HL-60/S4 treated with phorbol 12-myristate 13-acetate at 8.2 ng/mL for 4 days and 3 days (cell line): ENCODE measurements around the gene IRAG1.

Source experiments
- in situ Hi-C: fragments of 300-500 bp; cut with MboI; formaldehyde crosslinking; loops from 2 replicates; pipeline ENCODE4 v1.15.0; 2022; ENCODE audit warnings: low sequenced_read_pairs

IRAG1 gene

DNA sequence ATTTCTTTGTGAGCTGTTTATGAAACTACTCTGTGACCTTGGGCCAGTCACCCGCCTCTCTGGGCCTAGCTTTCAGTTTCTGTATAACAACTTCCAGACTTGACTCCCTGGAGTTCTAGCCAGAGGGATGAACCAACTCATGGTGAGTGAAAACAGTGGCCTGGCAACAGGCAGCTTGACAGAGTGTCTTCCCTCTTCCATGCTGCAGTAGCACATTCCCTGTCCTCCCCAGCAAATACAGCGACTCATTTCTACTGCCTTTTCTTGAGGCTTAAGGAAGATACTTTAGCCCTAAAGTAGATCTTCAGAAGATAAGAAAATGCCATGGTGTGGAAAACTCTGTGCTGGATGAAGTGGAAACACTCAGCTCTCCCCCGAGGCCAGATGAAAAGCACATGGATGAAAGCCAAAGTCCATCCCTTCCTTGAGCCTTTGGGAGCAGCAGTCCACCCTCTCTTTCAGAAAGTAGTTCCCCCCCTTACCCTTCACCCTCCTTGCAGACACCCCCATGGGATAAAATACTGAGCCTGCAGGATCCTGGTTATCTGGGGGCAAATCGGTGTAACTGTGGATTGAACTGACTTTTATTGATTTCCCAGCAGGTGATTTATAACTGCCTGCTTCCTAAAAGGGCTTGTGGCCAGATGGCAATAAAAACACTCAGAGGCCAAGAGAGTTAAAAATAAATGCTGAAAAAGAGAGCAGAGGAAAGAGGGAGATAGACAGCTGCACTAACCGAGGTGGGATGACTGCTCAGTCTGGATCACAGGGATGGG is 24.1 kb downstream of the IRAG1 start:
- in situ Hi-C loops, result no loop called here

DNA sequence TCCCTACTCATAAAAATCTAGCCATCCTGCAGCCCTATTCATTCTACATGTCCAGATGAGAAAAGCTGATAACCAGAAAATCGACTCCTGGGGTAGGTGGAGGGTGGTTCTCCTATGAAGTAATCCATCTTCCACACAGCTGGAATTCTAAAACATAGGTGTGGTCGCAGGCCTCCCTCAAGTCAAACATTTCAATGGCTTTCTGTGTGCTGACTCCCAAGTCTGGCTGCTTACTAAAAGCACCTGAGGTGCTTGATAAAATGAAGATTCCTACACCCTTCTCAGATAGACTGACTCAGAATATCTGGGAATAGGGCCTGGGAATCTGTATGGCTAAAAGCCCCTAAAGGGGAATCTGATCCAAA is 26.1 kb downstream of the IRAG1 start:
- in situ Hi-C loops, result no loop called here

DNA sequence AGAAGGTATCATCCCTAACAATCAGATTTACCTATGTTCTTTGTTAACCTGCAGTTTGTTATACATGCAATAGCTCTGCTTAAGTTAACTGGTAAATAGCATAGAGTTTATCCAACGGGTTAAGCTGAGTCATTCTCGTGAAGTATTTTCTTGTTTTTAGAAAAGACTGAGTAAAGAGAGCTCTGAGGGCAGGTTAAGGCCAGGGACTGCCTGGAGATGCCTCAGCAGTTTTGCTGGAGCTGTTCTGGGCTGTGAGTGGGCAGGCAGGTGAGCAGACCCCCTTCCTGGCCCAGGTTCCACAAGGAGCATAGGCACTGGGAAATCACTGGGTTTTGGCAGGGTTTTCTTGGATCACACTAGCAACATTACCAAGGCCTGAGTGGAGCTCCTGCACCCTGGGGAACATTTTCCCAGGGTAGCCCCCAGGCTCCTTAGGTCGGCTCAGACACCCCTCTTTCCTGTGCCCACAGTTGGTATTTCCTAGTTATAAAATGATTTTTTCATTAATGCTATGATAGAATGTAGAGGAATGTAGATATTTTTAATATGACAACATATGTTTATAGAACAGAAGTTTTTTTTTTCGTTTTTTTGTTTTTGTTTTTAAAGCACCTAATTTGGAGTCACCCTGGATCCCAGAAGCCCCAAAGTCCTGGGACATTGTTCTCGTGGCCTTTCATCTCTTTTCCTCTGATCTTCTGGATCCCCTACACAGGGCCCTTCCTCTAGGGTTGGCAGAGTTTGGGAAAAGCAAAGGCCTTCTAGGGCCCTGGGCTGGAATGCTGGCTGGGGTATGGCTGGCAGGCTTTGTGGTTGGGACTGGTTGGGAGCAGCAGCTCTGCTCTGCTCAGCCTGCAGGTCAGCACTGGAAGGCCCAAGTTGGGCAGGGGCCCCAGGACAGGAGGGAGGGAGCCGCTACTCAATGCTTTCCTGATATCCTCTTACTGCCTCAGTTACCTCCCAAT is 26.7 kb downstream of the IRAG1 start:
- in situ Hi-C loops, result no loop called here

DNA sequence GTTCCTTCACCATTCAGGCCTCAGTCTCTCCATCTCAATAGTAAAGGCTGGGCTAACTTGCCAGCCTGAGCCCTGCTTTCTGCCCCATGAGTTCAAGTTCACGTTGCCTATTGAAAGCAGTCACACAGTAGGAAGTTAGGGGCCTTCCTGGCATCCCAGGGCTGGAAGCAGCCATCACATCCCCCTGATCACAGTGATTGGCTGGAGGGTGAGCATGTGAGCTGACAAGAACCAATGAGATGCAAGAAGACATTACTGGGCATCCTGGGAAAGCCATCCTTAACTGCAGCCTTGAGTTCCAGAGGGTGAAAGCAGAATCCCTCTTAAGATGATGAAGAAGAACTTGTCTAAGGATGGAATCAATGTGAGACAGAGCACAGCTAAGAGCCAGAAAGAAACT is 29.1 kb downstream of the IRAG1 start:
- in situ Hi-C loops, result no loop called here

DNA sequence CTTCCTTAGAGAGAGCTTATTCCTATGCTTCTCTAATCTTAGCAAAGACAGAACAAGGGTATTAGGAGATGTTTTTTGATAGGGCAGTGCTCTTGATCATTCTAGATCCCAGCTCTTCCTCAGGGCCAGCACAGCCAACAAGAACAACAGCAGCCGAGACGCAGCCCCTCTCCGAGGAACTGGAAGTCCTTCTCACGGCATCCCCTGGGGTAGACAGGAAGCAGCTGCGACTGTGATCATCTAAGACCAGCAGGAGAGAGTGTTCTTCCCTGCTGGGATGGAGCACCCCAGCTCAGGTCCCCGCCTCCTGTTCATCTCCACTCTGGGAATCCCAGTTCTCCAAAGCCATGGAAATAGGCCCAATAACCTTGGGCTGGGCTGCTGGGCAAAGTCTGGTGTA is 29.6 kb downstream of the IRAG1 start:
- in situ Hi-C loops, result no loop called here

DNA sequence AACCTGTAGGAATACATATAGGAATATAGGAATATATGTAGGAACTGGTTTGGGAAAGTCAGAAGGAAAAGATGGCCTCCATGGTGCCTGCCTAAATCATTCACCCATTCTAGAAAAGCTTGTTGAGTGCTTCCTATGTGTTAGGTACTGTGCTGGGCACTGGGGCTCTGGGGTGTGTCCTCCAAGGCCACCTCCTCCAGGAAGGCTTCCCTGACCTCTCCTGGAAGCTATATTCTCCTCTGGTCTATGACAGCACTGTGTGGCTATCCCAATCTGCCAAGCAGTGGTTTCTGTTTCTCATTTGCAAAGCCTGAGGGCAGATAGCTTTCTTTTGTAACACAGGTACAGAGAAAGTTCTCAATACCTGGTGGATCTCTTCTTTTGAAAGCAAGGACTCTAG is 30.2 kb downstream of the IRAG1 start:
- in situ Hi-C loops, result no loop called here

DNA sequence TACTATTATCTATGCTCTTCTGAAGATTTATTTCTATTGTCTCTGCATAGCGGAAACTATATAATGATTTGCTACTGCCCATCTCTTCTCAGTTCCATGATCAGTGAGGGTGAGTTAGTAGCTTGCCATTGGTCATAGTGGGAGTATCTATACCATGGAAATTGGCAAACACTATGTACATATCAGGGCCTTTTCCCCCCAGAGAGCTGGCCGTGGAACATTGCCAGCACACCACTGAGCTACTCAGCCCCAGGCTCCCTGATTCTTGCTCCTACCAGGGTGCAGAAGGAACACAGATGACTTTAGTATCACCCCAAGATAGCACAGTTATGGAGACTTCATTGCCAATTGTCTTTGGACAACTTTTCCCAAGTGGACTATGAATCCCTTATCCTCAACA is 33.2 kb downstream of the IRAG1 start:
- in situ Hi-C loops, result no loop called here

DNA sequence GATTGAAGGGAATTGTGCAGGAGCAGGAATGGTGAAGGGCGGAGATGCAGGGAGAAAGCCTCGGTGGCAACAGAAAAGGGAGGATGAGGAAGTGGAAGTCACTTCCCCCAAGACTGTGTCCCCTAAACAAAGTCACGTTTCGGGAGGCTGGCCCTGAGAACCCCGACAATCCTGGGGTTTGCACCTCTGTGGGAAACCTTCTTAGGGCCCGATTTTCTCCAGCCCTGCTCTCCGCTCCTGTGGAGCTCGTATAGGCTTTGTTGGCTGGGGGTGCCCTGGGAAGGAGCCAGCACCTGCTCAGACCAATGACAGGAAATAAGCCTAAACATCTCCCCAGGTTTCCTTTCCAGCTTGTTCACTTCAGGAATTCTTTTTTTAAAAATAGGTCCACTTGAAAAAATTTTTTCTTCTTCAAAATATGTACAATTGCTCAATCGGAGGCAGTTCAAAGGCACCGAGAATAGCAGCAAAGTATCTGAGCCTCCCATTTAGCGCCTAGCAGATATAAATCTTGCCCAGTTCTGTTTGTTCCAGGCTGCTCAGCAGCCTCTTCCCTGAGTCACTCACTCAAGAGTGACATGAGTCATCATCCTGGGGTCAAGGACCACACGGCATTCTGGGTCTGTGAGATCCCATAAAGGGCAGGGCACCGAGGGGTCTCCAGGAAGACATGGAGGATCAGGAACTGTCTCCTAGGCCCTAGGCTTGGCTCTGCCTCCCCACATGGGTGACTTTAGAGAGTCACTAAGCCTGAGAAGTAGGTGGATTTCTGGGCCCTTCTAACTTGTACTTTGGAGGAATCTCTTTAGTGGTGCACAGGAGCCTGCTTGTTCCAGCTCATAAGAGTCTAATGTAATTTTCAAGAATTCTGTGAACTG is 34.0 kb downstream of the IRAG1 start:
- in situ Hi-C loops, result no loop called here

DNA sequence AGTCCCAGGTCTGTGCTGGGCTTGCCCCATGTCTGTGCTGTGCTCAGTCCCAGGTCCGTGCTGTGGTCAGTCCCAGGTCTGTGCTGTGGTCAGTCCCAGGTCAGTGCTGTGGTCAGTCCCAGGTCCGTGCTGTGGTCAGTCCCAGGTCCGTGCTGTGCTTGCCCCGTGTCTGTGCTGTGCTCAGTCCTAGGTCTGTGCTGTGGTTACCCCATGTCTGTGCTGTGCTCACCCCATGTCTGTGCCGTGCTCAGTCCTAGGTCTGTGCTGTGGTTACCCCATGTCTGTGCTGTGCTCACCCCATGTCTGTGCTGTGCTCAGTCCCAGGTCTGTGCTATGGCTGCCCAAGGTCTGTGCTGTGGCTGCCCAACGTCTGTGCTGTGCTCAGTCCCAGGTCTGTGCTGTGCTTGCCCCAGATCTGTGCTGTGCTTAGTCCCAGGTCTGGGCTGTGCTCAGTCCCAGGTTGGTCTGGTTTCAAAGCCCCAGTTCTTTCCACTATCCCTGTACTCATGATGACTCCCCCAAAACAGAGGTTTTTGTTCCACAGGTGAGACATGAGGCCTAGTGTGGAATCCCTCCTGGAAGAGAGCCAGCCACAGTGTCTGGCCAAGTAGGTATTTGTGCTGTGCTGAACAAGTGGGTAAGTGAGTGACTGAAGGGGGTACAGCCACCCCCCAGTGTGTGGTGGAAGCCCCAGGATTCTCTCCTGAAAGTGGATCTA is 34.8 kb downstream of the IRAG1 start:
- in situ Hi-C loops, result no loop called here

DNA sequence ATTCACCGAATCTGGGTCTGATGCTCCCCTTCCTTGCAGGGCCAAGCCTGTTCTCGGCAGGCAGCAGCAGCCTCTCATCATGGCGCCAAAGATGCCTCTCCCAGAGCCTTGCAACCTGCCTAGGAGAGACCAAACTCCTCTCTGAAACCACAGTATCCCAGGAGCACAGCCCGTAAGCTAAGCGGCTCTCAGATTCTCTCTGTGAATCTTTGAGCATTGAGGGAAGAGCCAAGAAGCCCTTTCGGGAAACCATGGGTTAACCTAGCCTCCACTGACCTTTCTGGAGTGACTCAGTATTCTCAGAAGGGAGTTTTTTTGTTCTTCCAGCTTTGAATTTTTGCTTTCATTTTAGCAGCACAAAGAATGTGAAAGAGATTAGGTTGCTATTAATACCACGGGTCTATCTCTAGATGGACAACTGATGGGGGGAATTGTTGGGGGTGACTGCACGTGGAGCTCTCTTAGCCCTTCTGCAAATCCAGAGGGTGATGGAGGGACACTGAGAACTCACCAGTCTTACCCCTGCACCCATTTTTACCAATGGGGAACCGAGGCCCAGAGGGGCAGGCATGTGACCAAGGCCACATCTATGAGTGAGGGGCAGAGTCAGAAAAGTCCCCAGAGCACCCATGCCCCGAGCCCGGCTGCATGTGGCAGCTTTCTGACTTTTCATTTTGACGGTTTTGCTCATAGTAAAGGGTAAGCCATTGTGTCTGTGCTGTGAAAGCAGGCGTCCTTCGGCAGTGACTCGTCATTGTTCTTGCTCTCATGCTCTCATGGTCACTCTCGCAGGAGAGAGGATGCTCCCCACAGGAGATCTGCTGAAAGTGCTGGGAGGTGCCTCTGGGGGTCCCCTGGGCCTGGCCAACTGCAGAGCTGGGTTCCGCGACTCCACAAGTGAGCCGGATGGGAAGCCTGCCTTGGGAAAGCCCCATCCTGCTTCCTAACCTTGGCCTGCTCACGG is 36.0 kb downstream of the IRAG1 start:
- in situ Hi-C loops, result no loop called here

DNA sequence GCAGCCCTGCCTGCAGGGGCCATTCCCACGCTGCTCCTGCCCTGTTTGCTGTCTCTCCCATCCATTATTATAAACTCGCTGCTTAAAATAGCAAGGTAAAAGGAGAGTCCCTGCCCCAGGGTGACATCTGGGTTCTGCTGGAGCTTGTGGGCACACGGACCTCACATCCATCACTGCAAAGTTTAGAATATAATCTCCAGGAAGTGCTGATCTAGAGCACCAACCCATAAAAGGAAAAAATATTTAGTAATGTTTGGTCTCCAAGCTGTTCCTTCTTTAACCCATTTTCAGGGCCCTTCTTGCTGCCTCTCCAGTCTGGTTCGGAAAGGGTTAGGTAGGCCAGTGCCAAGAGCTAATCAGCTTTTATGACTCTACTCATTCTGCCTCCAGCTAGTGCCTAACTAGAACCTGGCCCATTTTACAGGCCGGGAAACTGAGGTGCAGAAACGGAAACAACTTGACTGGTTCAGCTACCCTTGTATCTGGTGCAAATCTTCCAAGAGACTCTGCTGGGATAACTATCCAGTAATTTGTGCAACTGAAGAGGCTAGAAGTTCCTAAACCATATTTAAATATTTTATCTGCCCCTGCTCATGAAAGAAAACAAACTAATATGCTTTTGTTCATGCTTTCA is 37.5 kb downstream of the IRAG1 start:
- in situ Hi-C loops, result no loop called here

DNA sequence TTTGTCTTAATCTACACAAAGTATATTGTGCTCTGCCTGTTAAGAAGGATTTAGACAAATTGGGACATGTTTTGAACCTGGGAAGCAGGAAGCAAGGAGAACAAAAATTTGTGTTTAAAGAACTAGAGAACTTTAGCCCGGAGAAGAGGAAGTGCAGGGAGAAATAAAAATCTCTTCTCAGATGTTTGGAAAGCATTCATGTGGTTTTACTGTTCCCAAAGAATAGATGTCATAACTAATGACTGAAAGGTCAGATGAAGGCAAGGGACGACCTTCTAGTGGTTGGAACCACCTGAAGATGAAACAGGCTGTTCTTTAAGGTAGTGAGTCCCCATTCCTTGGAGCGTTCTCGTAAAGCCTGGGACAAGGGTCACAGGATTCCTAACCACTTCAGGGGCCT is 38.3 kb downstream of the IRAG1 start:
- in situ Hi-C loops, result no loop called here

DNA sequence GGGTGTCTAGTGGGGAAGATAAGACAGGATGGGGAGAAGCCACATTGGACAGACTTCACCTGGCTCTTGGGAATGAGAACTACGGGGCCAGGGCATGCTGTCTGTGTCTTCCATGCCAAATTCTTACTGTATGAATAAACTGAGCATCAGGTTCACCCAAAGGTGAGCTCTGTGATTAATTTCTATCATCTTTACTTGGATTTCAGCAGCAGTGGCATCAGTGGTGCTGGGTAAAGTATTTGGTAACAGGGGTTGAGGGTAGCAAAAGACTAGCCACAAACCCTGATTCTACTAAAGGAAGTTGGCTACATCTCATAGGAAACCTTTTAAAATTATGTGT is 38.8 kb downstream of the IRAG1 start:
- in situ Hi-C loops, result no loop called here

DNA sequence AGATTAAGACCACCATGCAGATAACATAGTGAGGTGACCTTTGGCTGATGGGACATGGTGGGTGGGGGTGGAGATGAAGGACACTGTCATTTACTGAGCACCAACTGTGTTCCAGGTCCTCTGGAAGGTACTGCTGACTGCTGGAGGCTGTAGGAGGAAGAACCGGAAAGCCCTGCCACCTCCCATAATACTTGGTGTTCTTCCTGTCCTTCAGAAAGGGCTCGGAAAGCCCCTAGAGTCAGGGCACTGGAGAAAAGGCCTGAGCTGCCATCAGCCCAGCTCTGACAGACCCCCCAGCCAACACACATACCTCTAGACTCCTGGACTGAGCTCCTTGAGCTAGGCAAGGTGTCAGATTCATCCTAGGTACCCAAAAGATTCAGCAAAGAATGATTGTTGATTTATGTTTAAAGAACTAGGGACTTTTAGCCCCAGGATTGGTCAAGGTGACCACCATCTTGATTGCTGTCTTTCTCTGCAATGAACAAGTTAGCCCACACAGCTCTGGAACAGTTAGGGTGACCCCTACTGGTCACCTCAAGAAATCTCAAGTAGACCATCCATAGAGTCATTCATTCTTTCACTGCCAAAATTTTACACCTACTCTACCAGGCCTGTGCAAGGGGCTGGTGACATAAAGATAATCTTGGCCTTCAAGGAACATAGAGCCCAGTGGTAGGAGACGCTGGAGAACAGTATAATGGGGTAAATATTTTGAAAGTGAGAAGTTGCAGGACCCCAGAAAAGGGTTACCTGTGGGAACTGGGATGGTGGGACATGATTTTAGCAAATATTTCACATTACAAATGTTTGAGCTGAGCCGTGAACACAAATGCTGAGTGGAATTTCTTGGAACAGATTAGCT is 39.4 kb downstream of the IRAG1 start:
- in situ Hi-C loops, result no loop called here

DNA sequence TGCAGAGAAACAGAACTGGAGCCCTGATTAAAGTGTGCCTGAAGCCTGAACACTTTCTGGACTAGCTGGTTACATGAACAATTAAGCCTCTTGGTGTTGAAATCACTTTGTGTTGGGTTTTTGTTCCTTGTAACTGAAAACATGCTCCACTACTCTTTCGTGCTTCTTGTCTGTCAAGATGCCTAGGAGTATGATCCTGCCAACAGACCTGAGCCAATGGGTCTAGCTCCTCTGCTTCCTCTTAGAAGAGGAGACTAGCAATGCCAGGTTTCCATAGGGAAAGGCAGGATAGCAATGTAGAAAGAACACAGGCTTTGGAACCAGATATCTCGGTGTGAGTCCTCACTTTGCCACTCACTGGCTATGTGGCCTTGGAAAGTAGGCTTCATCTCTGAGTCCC is 40.3 kb downstream of the IRAG1 start:
- in situ Hi-C loops, result no loop called here

DNA sequence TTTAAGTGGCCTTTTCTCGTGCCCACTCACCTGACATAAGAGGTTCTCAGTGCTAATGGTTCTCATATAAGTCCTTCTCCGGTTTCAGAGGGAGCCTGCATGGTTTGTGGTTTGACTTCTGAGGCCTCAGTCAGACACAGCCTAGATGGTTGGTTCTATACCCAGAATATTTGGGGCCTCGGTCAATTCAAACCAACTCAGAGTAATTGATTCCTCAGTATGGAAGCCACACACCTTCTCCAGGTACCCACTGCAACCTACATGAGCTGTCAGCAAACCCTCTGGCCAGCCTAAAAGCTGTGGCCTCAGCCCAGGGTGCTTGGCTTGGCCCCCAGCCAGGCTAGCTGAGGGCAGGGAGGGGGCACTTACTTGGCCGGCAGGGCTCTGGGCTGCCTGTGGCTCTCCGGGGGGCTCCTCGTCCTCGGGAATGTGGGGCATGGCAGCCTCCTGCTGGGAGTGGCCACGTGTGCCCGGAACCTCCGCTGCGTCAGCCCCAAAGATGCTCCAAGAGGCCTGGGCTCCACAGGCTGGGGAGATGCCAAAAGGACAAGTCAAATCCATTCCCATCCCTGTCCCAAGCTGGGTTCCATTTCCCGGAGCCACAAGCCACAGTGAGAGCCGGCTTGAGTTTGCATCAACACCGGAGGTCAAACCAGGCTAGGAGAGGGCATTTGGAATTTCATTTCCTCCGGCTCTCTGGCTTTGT is 41.7 kb downstream of the IRAG1 start:
- in situ Hi-C loops, result no loop called here

DNA sequence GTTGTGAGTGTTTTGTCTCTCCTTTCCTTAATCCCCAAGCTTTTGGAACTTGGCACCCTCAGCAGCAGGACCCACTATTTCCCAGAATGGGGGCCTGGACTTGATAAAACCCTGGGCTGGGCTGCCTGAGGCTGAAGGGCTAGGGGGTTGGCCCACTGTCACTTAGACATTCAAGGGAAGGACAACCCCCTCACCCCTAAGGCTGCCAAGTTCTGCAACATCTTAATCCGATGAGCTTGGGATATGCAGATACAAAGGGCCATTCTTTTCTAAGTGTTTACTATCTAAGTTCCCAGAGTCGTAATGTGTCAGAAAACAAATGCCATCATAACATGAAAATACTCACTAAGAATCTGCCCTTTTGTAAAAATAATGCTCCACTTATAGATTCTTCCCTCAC is 42.9 kb downstream of the IRAG1 start:
- in situ Hi-C loops, result no loop called here

DNA sequence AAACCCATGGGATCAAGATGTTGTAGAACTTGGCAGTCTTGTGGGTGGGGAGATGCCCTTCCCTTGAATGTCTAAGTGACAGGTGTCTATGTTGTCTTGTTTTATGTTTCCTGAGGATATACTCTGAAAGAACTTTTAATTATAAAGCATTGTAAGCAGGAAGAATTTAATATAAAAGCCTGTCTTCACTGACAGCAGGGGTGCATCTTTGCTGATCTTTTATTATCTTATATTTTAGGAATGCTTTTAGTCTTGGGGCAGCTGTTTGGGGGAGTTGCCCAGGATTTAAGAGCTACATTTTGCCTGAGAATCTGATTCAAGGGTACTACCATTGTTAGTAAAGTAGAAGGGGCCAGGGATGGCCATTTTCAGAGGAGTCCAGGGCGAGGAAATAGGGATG is 43.4 kb downstream of the IRAG1 start:
- in situ Hi-C loops, result no loop called here
